PFSK-1 (cell line): ENCODE results near the gene HOXC12.

ENCODE experiments used
- FOXP2 ChIP-seq: optimal IDR thresholded peaks from 2 replicates; pipeline ENCODE3; 2011; ENCODE audit warnings: borderline replicate concordance, control low read depth, inconsistent platforms; ENCODE audit not compliant: insufficient read depth; ENCODE audit errors: extremely low read length, extremely low read depth
- POLR2AphosphoS5 ChIP-seq: IDR thresholded peaks from 2 replicates; pipeline ENCODE4 v1.6.1; 2012; ENCODE audit warnings: low read depth, mild to moderate bottlenecking, control low read depth, low read length, moderate library complexity

GRCh38 chr12:53996240-53997203 is 41.8 kb downstream of the HOXC12 start:
- TF ChIP-seq FOXP2 (no peak), POLR2AphosphoS5 (no peak)
